Stimulated activated CD8-positive, alpha-beta memory T cell treated with anti-CD3 and anti-CD28 coated beads, Interleukin-2, amount 100 ng/mL, for 48 hours (primary cell): Measurements from ENCODE around the gene POU2F1.

Experiments used
- DNase-seq, 2 donors: peaks; one replicate each; pipeline ENCODE4 v3.0.0-alpha.2; 2020; ENCODE audit warnings: low read depth in 2 of 2

POU2F1 gene

DNA sequence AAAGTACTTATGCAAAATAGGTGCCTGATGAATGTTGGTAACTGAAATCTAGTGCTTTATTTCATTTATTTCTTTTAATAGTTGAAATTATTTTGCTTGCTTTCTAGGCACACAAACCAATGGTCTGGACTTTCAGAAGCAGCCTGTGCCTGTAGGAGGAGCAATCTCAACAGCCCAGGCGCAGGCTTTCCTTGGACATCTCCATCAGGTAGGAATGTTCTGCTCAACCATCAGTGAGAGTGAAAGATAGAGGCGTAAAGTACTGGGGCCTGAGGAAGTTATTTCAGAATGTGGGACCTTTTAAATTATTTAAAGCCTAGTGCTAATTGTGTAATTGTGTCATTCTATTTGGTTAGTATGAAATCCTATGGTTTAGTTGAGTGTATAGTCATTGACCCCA, 144.7 kb downstream of the POU2F1 start:
- DNase-seq: no peak

GRCh38 chr1:167367705-167368104, 147.0 kb downstream of the POU2F1 start:
- DNase-seq: no peak

- DNase-seq: no peak
Measured at GRCh38 chr1:167369175-167369574, 148.5 kb downstream of the POU2F1 start.

DNA sequence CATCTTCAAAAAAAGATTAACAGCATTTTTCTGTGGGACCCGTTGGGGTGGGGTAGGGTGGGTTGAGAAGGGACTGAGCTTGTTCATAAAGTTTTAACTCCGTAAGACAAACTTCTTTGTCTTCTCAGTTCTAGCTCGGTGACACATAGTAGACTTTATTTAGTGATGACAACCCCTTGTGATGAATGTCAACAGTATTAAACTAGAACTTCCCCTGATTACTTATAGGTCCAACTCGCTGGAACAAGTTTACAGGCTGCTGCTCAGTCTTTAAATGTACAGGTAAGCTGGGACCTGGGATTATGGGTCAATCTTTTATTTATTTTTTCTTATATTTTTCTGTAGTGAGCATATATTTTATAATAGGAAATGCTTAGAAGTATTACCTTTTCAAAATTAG, 149.2 kb downstream of the POU2F1 start:
- DNase-seq: no peak

DNA sequence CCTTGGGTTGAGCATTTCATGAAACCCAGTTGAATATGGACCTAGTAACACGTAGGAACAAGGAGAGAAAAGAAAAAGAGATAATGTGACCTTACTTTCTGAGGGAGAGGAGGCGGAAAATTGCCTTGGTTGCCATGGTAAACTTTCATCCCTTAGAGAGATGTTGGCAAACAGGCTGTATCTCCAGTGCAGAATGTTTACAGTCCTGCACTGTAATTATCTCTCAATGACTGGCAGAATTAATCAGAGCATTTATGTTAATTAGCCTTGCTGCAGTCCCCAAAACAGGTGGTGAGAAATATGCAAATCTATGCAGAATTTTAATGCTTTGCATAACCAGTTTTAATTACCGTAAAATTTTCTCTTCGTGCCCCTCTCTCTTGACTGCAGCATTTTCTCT, 150.3 kb downstream of the POU2F1 start:
- DNase-seq: no peak

- no peak for DNase-seq
Measured at GRCh38 chr1:167373398-167373797, 152.7 kb downstream of the POU2F1 start.

GRCh38 chr1:167373986-167374385, 153.3 kb downstream of the POU2F1 start:
- no peak for DNase-seq

GRCh38 chr1:167375949-167376348, 155.3 kb downstream of the POU2F1 start:
- no peak for DNase-seq

DNA sequence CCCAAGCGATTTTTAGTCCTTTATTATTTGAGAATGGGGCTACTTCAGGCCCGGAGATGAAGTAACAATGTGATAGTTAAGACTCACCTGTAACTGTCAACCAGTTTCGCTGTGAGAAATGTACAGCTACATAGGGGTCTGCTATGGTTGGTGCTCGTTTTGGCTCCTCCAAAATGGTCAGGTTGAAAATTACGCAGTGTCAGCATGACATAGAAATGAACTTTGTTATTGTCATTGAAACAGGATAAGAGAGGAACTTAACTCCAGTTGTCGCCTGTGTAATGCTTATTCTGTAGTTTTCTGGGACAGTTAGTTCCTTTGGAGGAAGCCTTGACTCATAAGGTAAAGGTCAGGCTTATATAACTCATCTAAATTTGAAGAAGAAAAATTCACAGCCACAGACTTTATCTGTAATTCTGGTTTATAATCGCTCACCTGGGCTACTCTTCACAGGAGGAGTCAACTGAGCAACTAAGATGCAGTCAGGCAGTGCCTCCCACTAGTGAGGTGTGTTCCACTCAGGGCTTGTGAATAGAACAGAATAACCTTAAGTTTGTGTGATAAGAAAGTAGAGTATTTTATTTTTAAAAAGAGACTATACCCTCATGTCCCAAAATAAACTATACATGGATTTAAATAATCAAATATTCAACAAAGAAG, 166.7 kb downstream of the POU2F1 start:
- no peak for DNase-seq

GRCh38 chr1:167388976-167389375, 168.3 kb downstream of the POU2F1 start:
- DNase-seq: no peak

- DNase-seq: no peak
Measured at GRCh38 chr1:167392200-167392696, 171.6 kb downstream of the POU2F1 start.

- no peak for DNase-seq
Measured at GRCh38 chr1:167400359-167400953, 179.8 kb downstream of the POU2F1 start.

DNA sequence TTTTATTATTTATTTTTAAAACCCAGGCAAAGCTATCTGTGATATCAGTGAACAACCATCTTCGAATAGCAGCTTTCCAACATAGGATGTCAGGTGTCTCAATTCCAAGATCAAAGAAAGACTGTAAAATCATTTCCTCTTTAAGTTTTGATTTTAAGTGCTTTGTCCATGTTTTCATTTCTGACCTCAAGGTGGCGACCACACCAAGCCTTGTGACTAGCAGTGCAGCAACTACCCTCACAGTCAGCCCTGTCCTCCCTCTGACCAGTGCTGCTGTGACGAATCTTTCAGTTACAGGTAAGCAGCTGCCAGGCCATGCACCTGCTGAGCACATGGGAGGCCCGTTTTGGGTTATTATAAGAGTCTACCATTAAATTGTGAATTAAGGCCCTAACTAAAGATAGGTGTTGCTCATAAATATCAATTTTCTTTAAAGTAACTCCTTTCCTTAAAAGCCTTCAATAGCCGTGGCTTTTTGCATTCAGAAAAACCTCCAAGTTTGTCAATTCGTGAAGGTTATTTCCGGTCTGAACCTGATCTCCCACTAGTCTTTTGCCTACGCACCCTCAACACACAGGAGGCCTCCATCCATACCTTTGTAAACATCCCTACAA, 180.7 kb downstream of the POU2F1 start:
- peak in 1 of 2 donors; percentile 10 for DNase-seq

DNA sequence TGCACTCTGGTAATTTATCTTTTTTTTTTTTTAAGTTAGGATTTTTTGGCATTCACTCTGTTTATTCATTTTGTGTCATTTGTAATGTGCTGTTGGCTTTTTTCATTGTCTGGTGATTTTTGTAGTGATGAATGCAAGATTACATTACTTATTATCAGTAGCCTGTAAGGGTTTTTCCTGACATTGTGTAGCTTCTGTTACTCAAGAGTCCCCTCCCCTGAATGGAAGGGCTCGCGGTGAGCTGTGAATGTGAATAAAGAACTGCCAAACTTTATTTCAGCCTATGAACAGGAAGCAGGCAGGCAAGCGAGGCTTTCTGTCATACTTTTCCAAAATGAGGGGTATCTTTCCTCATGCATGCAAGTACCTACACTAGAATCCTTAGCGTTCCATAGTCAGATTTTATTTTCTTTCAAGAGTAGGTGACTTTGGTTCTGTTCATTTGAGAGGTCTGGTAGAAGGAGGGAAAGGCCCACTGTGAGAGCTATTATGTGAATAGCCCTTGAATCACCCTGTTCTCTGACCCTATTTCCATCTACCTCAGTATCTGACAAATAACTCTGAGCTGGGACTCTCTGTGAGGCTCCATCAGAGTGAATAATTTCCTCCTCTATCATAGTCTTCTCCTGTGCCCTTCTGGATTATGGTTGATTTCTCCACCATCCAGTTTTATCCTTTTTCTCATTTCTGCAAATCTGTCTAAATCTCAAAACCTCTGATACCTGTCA, 183.6 kb downstream of the POU2F1 start:
- DNase-seq: no peak

DNA sequence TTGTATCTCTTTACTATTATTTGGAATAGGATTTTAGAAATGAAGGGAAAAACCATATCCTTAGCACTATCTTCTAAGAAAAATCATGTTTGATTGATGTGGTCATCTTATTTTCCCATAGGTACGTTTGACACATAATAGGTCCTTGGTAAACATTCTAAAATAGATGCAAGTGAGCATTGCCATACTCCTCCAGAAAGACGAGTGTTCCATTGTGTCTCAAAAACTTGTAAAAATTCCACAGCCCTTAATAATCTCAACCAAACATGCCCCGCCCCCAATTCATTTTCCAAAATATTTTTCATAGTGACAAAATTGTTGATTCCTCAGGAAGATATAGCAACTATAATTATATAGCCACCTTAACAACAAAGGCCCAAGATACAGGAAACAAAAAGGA, 184.2 kb downstream of the POU2F1 start:
- DNase-seq: no peak

- DNase-seq: no peak
Measured at GRCh38 chr1:167408355-167408754, 187.7 kb downstream of the POU2F1 start.

- DNase-seq: no peak
Measured at GRCh38 chr1:167409183-167409582, 188.5 kb downstream of the POU2F1 start.

DNA sequence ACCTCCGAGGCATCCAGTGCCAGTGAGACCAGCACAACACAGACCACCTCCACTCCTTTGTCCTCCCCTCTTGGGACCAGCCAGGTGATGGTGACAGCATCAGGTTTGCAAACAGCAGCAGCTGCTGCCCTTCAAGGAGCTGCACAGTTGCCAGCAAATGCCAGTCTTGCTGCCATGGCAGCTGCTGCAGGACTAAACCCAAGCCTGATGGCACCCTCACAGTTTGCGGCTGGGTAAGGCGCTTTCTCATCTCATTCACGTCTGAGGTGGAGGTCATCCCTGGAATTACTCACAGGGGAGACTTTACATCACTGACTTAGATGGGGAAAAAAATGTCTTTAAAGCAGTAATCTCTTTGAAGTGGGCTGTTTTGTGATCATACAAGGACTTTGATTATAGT, 191.4 kb downstream of the POU2F1 start:
- no peak for DNase-seq

DNA sequence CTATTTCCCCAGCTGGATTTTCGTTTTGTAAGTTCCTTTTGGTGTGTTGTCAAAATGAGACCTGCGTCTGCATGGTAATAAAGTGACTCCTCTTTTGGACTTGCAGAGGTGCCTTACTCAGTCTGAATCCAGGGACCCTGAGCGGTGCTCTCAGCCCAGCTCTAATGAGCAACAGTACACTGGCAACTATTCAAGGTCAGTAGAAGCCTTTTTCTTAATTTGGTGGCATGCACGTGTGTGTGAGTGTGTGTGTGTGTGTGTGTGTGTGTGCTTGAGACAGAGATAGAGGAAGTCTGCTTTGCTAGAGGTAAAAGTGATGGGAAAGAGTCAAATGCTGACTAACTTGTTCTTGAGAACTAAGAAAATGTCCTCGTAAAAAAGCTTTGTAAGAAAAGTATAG, 192.2 kb downstream of the POU2F1 start:
- no peak for DNase-seq

- DNase-seq: no peak
Measured at GRCh38 chr1:167413328-167413727, 192.6 kb downstream of the POU2F1 start.

GRCh38 chr1:167416506-167416905, 195.8 kb downstream of the POU2F1 start:
- DNase-seq: no peak

- DNase-seq: no peak
Measured at GRCh38 chr1:167418391-167418790, 197.7 kb downstream of the POU2F1 start.

DNA sequence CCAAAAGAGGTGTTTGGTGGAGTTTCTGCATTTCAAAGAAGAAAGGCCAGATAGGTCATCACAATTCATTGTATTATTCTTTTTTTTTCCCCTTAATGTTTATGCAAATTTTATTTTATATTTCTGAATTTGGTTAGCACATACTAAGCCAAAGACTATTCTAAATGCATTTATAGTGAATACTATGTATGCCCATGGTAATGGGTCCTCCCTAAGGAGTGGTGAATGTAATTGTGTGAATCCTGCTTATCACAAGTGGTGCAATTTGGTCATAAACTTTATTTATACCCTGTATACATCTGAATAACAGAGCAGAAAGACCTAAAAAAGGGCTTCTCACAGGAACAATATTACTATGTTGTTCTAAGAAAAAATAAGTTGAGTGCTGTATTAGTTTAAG, 198.6 kb downstream of the POU2F1 start:
- no peak for DNase-seq
